DND-41 (cell line): ENCODE measurements around the gene ARHGEF7.

Experiments used
- ATAC-seq: fragments of 200-7000 bp; cut with Tn5 transposase; 3 replicates; pipeline ENCODE4 v1.9.1; 2021; ENCODE audit warnings: low read depth; ENCODE audit not compliant: insufficient read depth
- DNase-seq: peaks from one replicate; pipeline ENCODE4 v3.0.0-alpha.2; 2020
- H2AFZ ChIP-seq: 2 replicates; pipeline ENCODE4 v1.6.0; 2012; ENCODE audit warnings: low read depth, low read length
- H3K27ac ChIP-seq: 2 replicates; pipeline ENCODE4 v1.5.1; 2012; ENCODE audit warnings: low read length, inconsistent platforms
- H3K27me3 ChIP-seq: fragments of 200-600 bp; sonication (generic); 2 replicates; pipeline ENCODE4 v1.6.0; 2012; ENCODE audit warnings: low read length, mild to moderate bottlenecking, inconsistent platforms; ENCODE audit not compliant: insufficient read depth, poor library complexity
- H3K36me3 ChIP-seq: 2 replicates; pipeline ENCODE4 v1.5.1; 2012; ENCODE audit warnings: low read length, inconsistent platforms; ENCODE audit not compliant: insufficient read depth
- H3K4me1 ChIP-seq: 2 replicates; pipeline ENCODE4 v1.5.1; 2012; ENCODE audit warnings: mild to moderate bottlenecking, low read length; ENCODE audit not compliant: insufficient read depth
- H3K4me2 ChIP-seq: 2 replicates; pipeline ENCODE4 v1.6.0; 2012; ENCODE audit warnings: mild to moderate bottlenecking, moderate library complexity, low read length, inconsistent platforms; ENCODE audit not compliant: insufficient read depth
- H3K4me3 ChIP-seq, 2 experiments: fragments of 200-600 bp in 1 of 2; shearing (Covaris generic) in 1 of 2; 2 replicates each; pipeline ENCODE4 v1.5.1; 2012 to 2016; ENCODE audit warnings: inconsistent platforms in 2 of 2, low read length in 2 of 2, mild to moderate bottlenecking in 2 of 2, low read depth in 1 of 2, moderate library complexity in 1 of 2
- H3K79me2 ChIP-seq: 2 replicates; pipeline ENCODE4 v1.6.0; 2012; ENCODE audit warnings: low read length, inconsistent platforms; ENCODE audit not compliant: insufficient read depth
- H3K9ac ChIP-seq: 2 replicates; pipeline ENCODE4 v1.6.0; 2012; ENCODE audit warnings: low read depth, mild to moderate bottlenecking, inconsistent platforms, low read length, moderate library complexity
- H3K9me3 ChIP-seq: 2 replicates; pipeline ENCODE4 v1.5.1; 2012; ENCODE audit warnings: low read length, moderate library complexity, mild to moderate bottlenecking, inconsistent platforms; ENCODE audit not compliant: insufficient read depth, severe bottlenecking
- H4K20me1 ChIP-seq: 2 replicates; pipeline ENCODE4 v1.6.0; 2012; ENCODE audit warnings: low read length; ENCODE audit not compliant: insufficient read depth
- EZH2 ChIP-seq: IDR thresholded peaks from 3 replicates; pipeline ENCODE4 v1.6.1; 2012; ENCODE audit warnings: borderline replicate concordance, low read depth, mild to moderate bottlenecking, moderate library complexity, low read length, inconsistent platforms; ENCODE audit not compliant: severe bottlenecking
- TF ChIP-seq, protein P1 (sequence below): IDR thresholded peaks from 2 replicates; pipeline ENCODE4 v1.5.1; 2012; ENCODE audit warnings: borderline replicate concordance, low read length, moderate library complexity, mild to moderate bottlenecking; ENCODE audit not compliant: poor library complexity, severe bottlenecking; ENCODE audit errors: extremely low read depth

The ARHGEF7 gene

DNA sequence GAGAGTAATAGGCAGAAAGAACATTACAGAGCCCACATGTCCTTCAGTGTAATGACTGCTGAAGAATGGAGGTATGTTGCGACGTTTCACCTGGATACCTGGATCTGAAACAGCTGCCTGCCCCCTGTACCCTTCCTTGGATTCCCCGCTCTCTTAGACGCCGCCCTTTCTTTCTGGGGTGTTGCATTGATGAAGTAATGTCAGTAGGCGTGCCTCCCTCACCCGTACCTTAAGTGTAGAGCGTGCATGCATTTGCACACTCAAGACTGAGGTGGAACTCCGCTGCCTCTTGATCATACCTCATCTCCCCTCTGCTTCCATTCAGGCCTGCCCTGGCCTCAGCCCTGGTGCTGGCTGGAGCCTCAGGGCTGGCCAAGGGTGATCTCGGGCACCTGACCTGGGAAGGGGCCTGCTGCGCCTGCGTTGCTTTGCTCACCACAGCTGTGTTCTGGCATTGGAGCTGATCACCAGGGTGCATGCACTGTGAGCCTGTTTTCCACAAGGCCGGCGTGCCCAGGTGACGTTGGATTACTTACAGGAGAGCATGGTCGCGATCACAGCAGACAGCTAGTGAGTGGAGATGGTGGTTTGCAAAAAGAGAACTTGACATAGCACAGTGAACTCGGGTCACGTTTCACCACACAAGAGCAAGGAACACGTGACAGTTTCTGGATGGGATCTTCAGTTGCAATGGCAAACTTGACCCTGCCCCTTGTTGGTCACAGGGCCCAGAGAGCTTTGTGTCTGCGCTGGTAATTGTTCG, 99.0 kb downstream of the ARHGEF7 start:
- TF ChIP-seq EZH2 = no peak
- TF ChIP-seq, protein P1, sequence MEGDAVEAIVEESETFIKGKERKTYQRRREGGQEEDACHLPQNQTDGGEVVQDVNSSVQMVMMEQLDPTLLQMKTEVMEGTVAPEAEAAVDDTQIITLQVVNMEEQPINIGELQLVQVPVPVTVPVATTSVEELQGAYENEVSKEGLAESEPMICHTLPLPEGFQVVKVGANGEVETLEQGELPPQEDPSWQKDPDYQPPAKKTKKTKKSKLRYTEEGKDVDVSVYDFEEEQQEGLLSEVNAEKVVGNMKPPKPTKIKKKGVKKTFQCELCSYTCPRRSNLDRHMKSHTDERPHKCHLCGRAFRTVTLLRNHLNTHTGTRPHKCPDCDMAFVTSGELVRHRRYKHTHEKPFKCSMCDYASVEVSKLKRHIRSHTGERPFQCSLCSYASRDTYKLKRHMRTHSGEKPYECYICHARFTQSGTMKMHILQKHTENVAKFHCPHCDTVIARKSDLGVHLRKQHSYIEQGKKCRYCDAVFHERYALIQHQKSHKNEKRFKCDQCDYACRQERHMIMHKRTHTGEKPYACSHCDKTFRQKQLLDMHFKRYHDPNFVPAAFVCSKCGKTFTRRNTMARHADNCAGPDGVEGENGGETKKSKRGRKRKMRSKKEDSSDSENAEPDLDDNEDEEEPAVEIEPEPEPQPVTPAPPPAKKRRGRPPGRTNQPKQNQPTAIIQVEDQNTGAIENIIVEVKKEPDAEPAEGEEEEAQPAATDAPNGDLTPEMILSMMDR = no peak
- Histone ChIP-seq H3K4me1 (peaks cover 32% of the 10 kb centered on the region), H3K9ac (no peak overlapping the region), H3K27me3 (no peaks in the 10 kb centered on the region), H3K36me3 (peaks cover 90% of the 10 kb centered on the region), H3K79me2 (peaks cover 100% of the 10 kb centered on the region), H4K20me1 (peaks cover 97% of the 10 kb centered on the region), H3K4me3 (no peak overlapping the region), H2AFZ (no peak overlapping the region), H3K9me3 (no peaks in the 10 kb centered on the region), H3K27ac (peak overlapping the region; percentile 44; the same call in 1 of the 2 replicates), H3K4me2 (no peak overlapping the region)
- DNase-seq (no peak), ATAC-seq (no peak)

DNA sequence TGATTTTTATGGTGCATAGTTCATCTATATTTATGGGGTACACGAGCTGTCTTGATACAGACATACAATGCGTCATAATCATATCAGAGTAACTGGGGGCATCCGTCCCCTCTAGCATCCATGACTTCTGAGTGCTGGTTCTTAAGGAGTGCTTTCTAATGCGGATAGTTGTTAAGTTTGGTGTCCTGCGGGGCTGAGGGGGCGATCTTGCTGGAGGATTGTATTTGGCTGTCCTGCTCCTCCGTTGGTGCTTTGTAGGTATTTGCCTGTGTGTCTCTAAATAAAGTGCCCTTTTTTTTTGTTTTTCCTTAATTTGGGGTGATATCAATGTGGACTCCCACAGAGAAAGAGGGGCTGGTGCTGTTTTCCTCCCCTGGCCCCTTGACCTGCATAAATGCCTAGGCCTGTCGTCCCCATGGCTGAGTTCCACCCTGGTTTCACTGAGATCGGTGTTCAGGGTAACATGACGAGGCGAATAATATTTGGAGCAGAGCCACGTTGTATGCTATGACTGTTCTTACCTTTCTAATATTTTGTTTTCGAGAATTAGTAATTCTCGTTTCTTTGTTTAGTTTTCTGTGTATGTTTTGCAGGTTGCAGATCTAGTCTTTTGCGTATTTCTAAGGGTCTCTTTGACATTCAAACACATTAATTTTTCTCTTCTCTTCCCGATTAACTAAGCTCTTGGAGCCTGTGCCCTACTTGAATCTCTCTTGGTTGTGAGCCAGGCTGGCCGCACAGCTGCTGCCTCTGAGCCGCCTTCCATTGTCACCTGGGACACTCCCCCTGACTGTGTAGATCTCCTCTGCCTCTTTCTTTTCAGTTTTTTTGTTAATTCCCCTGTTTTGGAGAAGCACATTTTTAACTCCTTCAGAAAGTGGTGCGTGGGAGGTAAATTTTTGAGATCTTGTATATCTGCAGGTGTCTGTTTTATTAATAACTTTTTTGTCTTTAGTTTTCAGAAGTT, 100.3 kb downstream of the ARHGEF7 start:
- no peak overlapping the region for H2AFZ ChIP-seq
- H3K9ac ChIP-seq = no peak overlapping the region; the same call in 1 of the 2 replicates
- TF ChIP-seq, protein P1 = no peak
- TF ChIP-seq EZH2 = no peak
- H3K4me3 ChIP-seq = no peak overlapping the region
- no peak overlapping the region; the same call in 1 of the 2 replicates for H3K4me2 ChIP-seq
- no peaks in the 10 kb centered on the region for H3K27me3 ChIP-seq
- peaks cover 89% of the 10 kb centered on the region for H3K36me3 ChIP-seq
- H3K79me2 ChIP-seq = peaks cover 100% of the 10 kb centered on the region
- no peaks in the 10 kb centered on the region for H3K9me3 ChIP-seq
- no peak for DNase-seq
- peaks cover 97% of the 10 kb centered on the region for H4K20me1 ChIP-seq
- ATAC-seq = no peak
- H3K4me1 ChIP-seq = peaks cover 32% of the 10 kb centered on the region
- H3K27ac ChIP-seq = 0 out of 2 replicates have a peak overlapping the region, but pooled peaks have one; percentile 33

DNA sequence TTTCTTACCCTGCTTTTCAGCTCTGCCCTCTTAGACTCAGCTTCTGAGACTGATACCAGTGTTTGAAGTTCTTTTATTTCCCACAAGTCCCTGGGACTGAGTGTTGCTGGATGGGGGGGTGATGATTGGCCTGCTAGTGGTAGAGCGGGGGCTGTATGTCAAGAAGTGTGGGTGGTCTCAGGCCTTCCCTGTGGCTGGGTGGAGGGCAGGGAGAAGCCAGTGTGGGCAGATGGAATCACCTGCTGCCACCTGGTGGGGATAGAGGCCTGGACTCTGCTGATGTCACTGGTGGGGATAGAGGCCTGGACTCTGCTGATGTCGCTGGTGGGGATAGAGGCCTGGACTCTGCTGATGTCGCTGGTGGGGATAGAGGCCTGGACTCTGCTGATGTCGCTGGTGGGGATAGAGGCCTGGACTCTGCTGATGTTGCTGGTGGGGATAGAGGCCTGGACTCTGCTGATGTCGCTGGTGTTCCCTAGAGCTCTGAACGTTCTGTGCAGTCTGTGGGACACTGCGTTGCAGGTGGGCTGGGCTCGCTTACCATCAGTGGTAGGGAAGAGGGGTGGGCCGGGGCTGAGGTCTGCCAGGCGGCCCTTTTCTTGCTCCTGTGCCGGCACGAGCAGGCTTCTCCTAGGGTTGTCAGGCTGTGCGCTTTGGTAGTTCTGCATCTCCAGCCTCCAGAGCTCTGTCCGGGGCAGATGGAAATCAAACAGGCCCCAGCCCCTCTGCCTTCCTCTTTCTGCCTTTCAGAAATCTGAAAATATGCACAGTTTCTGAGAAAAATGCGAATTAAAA, 101.3 kb downstream of the ARHGEF7 start:
- H3K9me3 ChIP-seq = no peaks in the 10 kb centered on the region
- no peak overlapping the region for H3K4me3 ChIP-seq
- no peak overlapping the region for H3K4me2 ChIP-seq
- TF ChIP-seq, protein P1 = peak; percentile 67
- no peak for TF ChIP-seq EZH2
- no peak overlapping the region for H3K9ac ChIP-seq
- peaks cover 84% of the 10 kb centered on the region for H3K36me3 ChIP-seq
- no peaks in the 10 kb centered on the region for H3K27me3 ChIP-seq
- DNase-seq = peak; percentile 65
- H3K79me2 ChIP-seq = peaks cover 94% of the 10 kb centered on the region
- peak; percentile 80 for ATAC-seq
- H3K27ac ChIP-seq = peak overlapping the region; percentile 69
- no peak overlapping the region for H2AFZ ChIP-seq
- H3K4me1 ChIP-seq = peaks cover 29% of the 10 kb centered on the region
- H4K20me1 ChIP-seq = peaks cover 91% of the 10 kb centered on the region
